ENCODE measurements around the gene RAD51B. TPM values are rescaled to one million over a fixed set of nuclear protein-coding genes. Genes with fewer than 3 reads are reported as not detected.

Gene RAD51B
- total RNA-seq, 1 experiment from 2014 or later = 8.5 TPM

GRCh38 chr14:68439676-68440075 is 620.1 kb downstream of the RAD51B start:
- ChIA-PET POLR2A (no interaction called here), CTCF (no interaction called here)
- no TSS peak for BruUV-seq (replicated peaks)
- Histone ChIP-seq H3K4me1 (ENCODE audit: control insufficient read depth, insufficient read depth, low read length) (no peaks in the 10 kb centered on the region), H3K27ac (ENCODE audit: low read length) (no peak overlapping the region; the same call in 1 of the 2 replicates), H3K27me3 (ENCODE audit: control insufficient read depth, insufficient read depth, low read length) (no peaks in the 10 kb centered on the region), H3K9me3 (ENCODE audit: control insufficient read depth, insufficient read depth, low read depth, low read length) (no peaks in the 10 kb centered on the region), H3K4me3 (ENCODE audit: low read depth in 2 of 2, low read length in 2 of 2) (no peak overlapping the region), H3K36me3 (ENCODE audit: control insufficient read depth, insufficient read depth, low read length) (no peaks in the 10 kb centered on the region)
- in situ Hi-C loops (cut with HindIII; ENCODE audit: low pct_unique_long_range_greater_than_20kb, low sequenced_read_pairs) (no loop called here), intact Hi-C loops (cut with micrococcal nuclease; ENCODE audit: unreplicated experiment) (no loop called here)
- TF ChIP-seq REST (IDR thresholded peaks at IDR 0.05; ENCODE audit: insufficient read depth in 1 of 2, low read depth in 2 of 2, low read length in 1 of 2) (no peak), CTCF (IDR thresholded peaks at IDR 0.05) (no peak), TCF7L2 (IDR thresholded peaks at IDR 0.05; ENCODE audit: low read depth, low read length) (no peak), SIN3A (IDR thresholded peaks at IDR 0.05; ENCODE audit: borderline replicate concordance, insufficient read depth, low read depth, low read length) (no peak), POLR2AphosphoS5 (IDR thresholded peaks at IDR 0.05; ENCODE audit: low read depth, low read length) (no peak)
- ATAC-seq = no peak
- no peak for DNase-seq (ENCODE audit: low read depth, low spot score)

DNA sequence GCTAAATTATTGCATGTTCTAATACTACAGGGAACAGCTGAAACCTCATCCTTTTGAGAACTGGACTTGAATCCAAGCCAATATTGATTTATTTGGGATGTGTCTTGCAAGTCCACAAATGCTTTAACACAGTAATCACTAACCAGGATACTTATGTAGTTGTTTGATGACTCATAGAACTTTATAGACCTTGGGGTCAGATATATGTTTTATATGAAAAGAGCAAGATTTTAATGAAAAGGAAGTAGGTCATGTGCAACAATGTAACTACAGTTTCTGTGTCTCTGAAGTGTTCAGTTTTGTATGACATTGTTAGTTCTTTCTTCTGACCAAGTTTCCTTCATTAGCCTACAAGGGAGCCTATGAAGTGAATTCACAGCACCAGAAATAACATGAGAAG is 621.2 kb downstream of the RAD51B start:
- no peak for ATAC-seq
- no peaks in the 10 kb centered on the region for H3K9me3 ChIP-seq (ENCODE audit: control insufficient read depth, insufficient read depth, low read depth, low read length)
- intact Hi-C loops (cut with micrococcal nuclease; ENCODE audit: unreplicated experiment) (no loop called here), in situ Hi-C loops (cut with HindIII; ENCODE audit: low pct_unique_long_range_greater_than_20kb, low sequenced_read_pairs) (no loop called here)
- POLR2A ChIA-PET = no interaction called here
- CTCF ChIA-PET = no interaction called here
- H3K4me1 ChIP-seq (ENCODE audit: control insufficient read depth, insufficient read depth, low read length) = no peaks in the 10 kb centered on the region
- no TSS peak for BruUV-seq (replicated peaks)
- TF ChIP-seq REST (IDR thresholded peaks at IDR 0.05; ENCODE audit: insufficient read depth in 1 of 2, low read depth in 2 of 2, low read length in 1 of 2) (no peak), TCF7L2 (IDR thresholded peaks at IDR 0.05; ENCODE audit: low read depth, low read length) (no peak)
- DNase-seq (ENCODE audit: low read depth, low spot score) = no peak
- no peaks in the 10 kb centered on the region for H3K36me3 ChIP-seq (ENCODE audit: control insufficient read depth, insufficient read depth, low read length)
- no peak overlapping the region for H3K27ac ChIP-seq (ENCODE audit: low read length)
- no peak overlapping the region for H3K4me3 ChIP-seq (ENCODE audit: low read depth in 2 of 2, low read length in 2 of 2)
- no peaks in the 10 kb centered on the region for H3K27me3 ChIP-seq (ENCODE audit: control insufficient read depth, insufficient read depth, low read length)
